ENCODE measurements around the gene PIF1. TPM values are rescaled to one million over a fixed set of nuclear protein-coding genes. Genes with fewer than 3 reads are reported as not detected.

The PIF1 gene
- total RNA-seq, 2 experiments from 2014 or later: 0.22 to 0.27 TPM

GRCh38 chr15:64775551-64776401 lies 49.7 kb downstream of the PIF1 start, which contains the start of gene RBPMS2:
RBPMS2 (minus strand) TSS chr15:64775589; CDS start chr15:64775319, 270 bp downstream.
- ChIA-PET CTCF (no interaction called here), POLR2A (no interaction called here)
- Histone ChIP-seq H3K4me1 (ENCODE audit: insufficient read depth, low read length) (peaks cover 8% of the 10 kb centered on the region), H3K36me3 (ENCODE audit: insufficient read depth, low read length) (no peaks in the 10 kb centered on the region), H3K4me3 (ENCODE audit: low read length) (peak within 1 kb of the TSS; percentile 5), H3K27me3 (ENCODE audit: control insufficient read depth in 1 of 2, insufficient read depth in 2 of 2, low read length in 2 of 2) (peaks cover 26 to 28% of the 10 kb centered on the region in 2 experiments), H3K27ac (ENCODE audit: low read depth in 1 of 2, low read length in 2 of 2) (no peak within 1 kb of the TSS), H3K9me3 (ENCODE audit: control insufficient read depth in 1 of 2, insufficient read depth in 1 of 2, low read length in 2 of 2) (peaks cover 0 to 8% of the 10 kb centered on the region in 2 experiments)
- no peak for TF ChIP-seq CTCF (IDR thresholded peaks at IDR 0.05)
- intact Hi-C loops (cut with DNase I, micrococcal nuclease): no loop called here
- Mint-ChIP-seq H3K4me3 (peak within 1 kb of the TSS; percentile 79), H3K4me1 (ENCODE audit: low read depth) (no peaks in the 10 kb centered on the region), H3K36me3 (ENCODE audit: low read depth) (no peaks in the 10 kb centered on the region), H3K27ac (no peak within 1 kb of the TSS), H3K27me3 (peaks cover 63% of the 10 kb centered on the region), H3K9me3 (no peaks in the 10 kb centered on the region)
- peak in 1 of 14 experiments; percentile 17 for DNase-seq
- peak; percentile 43 for ATAC-seq (ENCODE audit: poor library complexity)

- ATAC-seq (ENCODE audit: poor library complexity): no peak
- H3K4me1 Mint-ChIP-seq (ENCODE audit: low read depth): no peaks in the 10 kb centered on the region
These were observed 50.6 kb downstream of the PIF1 start for GRCh38 chr15:64774629-64775493.

More at GRCh38 chr15:64774629-64775493, 50.6 kb downstream of the PIF1 start:
- Mint-ChIP-seq H3K27ac (no peak overlapping the region), H3K4me3 (peak overlapping the region; percentile 70), H3K9me3 (no peaks in the 10 kb centered on the region), H3K36me3 (ENCODE audit: low read depth) (no peaks in the 10 kb centered on the region), H3K27me3 (peaks cover 63% of the 10 kb centered on the region)
- H3K36me3 ChIP-seq (ENCODE audit: insufficient read depth, low read length): no peaks in the 10 kb centered on the region
- intact Hi-C loops (cut with DNase I, micrococcal nuclease): no loop called here
- no peak overlapping the region for H3K27ac ChIP-seq (ENCODE audit: low read depth in 1 of 2, low read length in 2 of 2)
- H3K9me3 ChIP-seq (ENCODE audit: control insufficient read depth in 1 of 2, insufficient read depth in 1 of 2, low read length in 2 of 2): peaks cover 0 to 8% of the 10 kb centered on the region in 2 experiments
- ChIA-PET CTCF (no interaction called here), POLR2A (no interaction called here)
- H3K27me3 ChIP-seq (ENCODE audit: control insufficient read depth in 1 of 2, insufficient read depth in 2 of 2, low read length in 2 of 2): peaks cover 26 to 28% of the 10 kb centered on the region in 2 experiments
- no peak for TF ChIP-seq CTCF (IDR thresholded peaks at IDR 0.05)
- H3K4me1 ChIP-seq (ENCODE audit: insufficient read depth, low read length): peaks cover 8% of the 10 kb centered on the region
- no peak overlapping the region for H3K4me3 ChIP-seq (ENCODE audit: low read length)
- peak in 5 of 14 experiments; percentile 4 to 41 (median 15) for DNase-seq
